Endothelial cell of coronary artery (primary cell): Measurements from ENCODE around the gene HES2. TPM values are rescaled to one million over a fixed set of nuclear protein-coding genes. Genes with fewer than 3 reads are reported as not detected.

Source experiments
- total RNA-seq: library from RNA; depleted of rRNA; stranded (reverse); fragments of >200 nt; gene quantifications from 2 replicates; pipeline ENCODE4 v1.2.3, GENCODE V29; 2014

Gene HES2
- 14.2 and 26.6 TPM in 2 replicates for total RNA-seq

GRCh38 chr1:6419804-6420453, at the start of gene HES2:
HES2 (minus strand) TSS chr1:6419919; CDS start chr1:6419820, 99 bp downstream.

GRCh38 chr1:6466023-6466422, 46.3 kb upstream of the HES2 start, which contains the start of gene TNFRSF25:
TNFRSF25 (minus strand) TSS chr1:6466173; CDS start chr1:6466107, 66 bp downstream.

GRCh38 chr1:6424619-6425593, 5.2 kb upstream of the HES2 start, which contains the start of gene ESPN:
ESPN (plus strand) TSS chr1:6424776; CDS start chr1:6424956, 180 bp downstream.

GRCh38 chr1:6393400-6394187, 26.1 kb downstream of the HES2 start, which contains the start of gene ACOT7:
ACOT7 (minus strand) TSS chr1:6393767; CDS start chr1:6393399, 368 bp downstream.

Other genes with a start within 250 kb of the HES2 start
- under 0.01 and 0.19 TPM in 2 replicates for gene CHD5, start 239.6 kb downstream of the HES2 start, total RNA-seq
- gene RPL22, start 220.3 kb downstream of the HES2 start, total RNA-seq, result 194 and 198 TPM in 2 replicates
- 3.3 and 16.1 TPM in 2 replicates for gene RNF207, start 213.8 kb downstream of the HES2 start, total RNA-seq
- 64.3 and 68.8 TPM in 2 replicates for gene ICMT, start 184.0 kb downstream of the HES2 start, total RNA-seq
- not detected in 2 replicates for gene HES3, start 175.7 kb downstream of the HES2 start, total RNA-seq
- gene GPR153, start 158.8 kb downstream of the HES2 start, total RNA-seq, result 1.3 and 2.5 TPM in 2 replicates
- 55.3 and 61.9 TPM in 2 replicates for gene ACOT7, start 26.2 kb downstream of the HES2 start, total RNA-seq
- 0.45 and 0.85 TPM in 2 replicates for gene ESPN, start 4.9 kb upstream of the HES2 start, total RNA-seq
- gene TNFRSF25, start 46.3 kb upstream of the HES2 start, total RNA-seq, result 12.5 and 16.4 TPM in 2 replicates
- 40.2 and 52.5 TPM in 2 replicates for gene PLEKHG5, start 71.7 kb upstream of the HES2 start, total RNA-seq
- gene NOL9, start 134.6 kb upstream of the HES2 start, total RNA-seq, result 23.0 and 24.2 TPM in 2 replicates
- not detected in 2 replicates for gene TAS1R1, start 135.4 kb upstream of the HES2 start, total RNA-seq
- 12.7 and 14.7 TPM in 2 replicates for gene ZBTB48, start 160.1 kb upstream of the HES2 start, total RNA-seq
- 20.2 and 25.4 TPM in 2 replicates for gene KLHL21, start 182.9 kb upstream of the HES2 start, total RNA-seq
- gene PHF13, start 193.8 kb upstream of the HES2 start, total RNA-seq, result 8.2 and 11.4 TPM in 2 replicates
- 16.0 and 21.0 TPM in 2 replicates for gene THAP3, start 204.9 kb upstream of the HES2 start, total RNA-seq